Measurements from ENCODE around the gene SH3PXD2B.
"Not testable (repeated sequence)": the region's sequence is repeated elsewhere in the genome, so short reads cannot be mapped to it uniquely, and the experiment has no call there.

Gene SH3PXD2B

DNA sequence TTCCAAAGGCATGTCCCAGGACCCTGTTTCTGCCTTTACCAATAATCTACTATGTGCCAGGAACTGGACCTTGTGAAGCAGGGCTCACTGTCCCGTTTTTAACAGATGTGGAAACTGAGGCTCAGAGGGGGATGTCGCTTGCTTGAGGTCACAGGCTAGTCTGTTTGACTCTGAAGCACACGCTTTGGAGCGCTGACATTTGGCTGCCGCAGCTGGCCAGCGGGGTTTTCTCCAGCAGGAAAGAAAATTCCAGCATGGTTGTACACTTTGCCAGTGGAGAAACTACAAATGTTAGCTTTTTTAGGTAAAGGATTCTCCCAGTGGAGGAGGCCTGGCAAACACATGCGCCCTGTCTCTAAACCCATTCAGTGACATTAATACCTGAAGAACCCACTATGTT lies 50.5 kb downstream of the SH3PXD2B start:
- in situ Hi-C loops (cut with HindIII; ENCODE audit: low sequenced_read_pairs), result no loop called here

DNA sequence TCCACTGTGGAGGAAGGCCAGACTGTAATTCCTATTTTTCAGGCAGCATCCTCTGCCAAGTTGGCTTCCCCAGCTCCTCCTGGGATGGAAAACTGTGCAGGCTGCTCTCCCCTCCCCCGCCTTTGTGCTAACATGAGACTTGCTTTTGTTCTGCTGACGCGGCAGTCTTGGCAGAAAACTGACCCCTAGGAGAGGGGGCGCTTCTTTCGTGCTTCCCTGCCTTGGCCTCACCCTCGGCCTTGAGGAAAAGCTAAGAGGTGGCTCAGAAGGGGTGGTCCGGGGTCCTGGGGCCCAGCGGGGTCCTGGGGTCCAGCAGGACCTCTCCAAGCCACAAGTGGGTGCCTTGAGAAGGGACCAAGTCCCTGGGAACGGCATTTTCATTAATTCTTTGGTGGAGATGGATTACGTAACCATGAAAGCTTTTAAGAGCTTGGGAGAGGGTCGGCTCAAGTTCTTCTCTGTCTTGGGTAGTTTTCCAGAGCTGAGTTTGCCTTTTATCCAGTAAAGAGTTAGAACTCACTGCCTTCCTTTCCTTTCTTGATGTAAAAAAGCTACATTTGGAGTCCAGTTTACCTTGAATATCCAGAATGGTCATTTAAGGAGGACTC lies 51.0 kb downstream of the SH3PXD2B start:
- in situ Hi-C loops (cut with HindIII; ENCODE audit: low sequenced_read_pairs), result no loop called here

- in situ Hi-C loops (cut with HindIII; ENCODE audit: low sequenced_read_pairs), result no loop called here
These were observed 51.7 kb downstream of the SH3PXD2B start for GRCh38 chr5:172402531-172403188.

DNA sequence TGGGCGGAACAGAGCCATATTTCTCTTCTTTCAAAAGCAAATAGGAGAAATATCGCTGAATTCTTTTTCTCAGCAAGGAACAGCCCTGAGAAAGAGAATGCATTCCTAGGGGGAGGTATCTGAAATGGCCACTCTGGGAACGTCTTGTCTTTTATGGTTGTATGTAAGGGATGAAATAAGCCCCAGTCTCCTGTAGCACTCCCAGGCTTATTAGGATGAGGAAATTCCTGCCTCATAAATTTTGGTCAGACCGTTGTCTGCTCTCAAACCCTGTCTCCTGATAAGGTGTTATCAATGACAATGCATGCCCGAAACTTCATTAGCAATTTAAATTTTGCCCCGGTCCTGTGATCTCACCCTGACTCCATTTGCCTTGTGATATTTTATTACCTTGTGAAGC lies 52.3 kb downstream of the SH3PXD2B start:
- in situ Hi-C loops (cut with HindIII; ENCODE audit: low sequenced_read_pairs), result not testable (repeated sequence)

GRCh38 chr5:172399826-172400225 lies 54.5 kb downstream of the SH3PXD2B start:
- in situ Hi-C loops (cut with HindIII; ENCODE audit: low sequenced_read_pairs), result no loop called here

GRCh38 chr5:172399336-172399735 lies 55.0 kb downstream of the SH3PXD2B start:
- in situ Hi-C loops (cut with HindIII; ENCODE audit: low sequenced_read_pairs), result no loop called here

- in situ Hi-C loops (cut with HindIII; ENCODE audit: low sequenced_read_pairs), result not testable (repeated sequence)
These were observed 55.7 kb downstream of the SH3PXD2B start for GRCh38 chr5:172398645-172399044.

- in situ Hi-C loops (cut with HindIII; ENCODE audit: low sequenced_read_pairs), result not testable (repeated sequence)
These were observed 57.3 kb downstream of the SH3PXD2B start for GRCh38 chr5:172396994-172397393.

GRCh38 chr5:172396220-172396619 lies 58.1 kb downstream of the SH3PXD2B start:
- in situ Hi-C loops (cut with HindIII; ENCODE audit: low sequenced_read_pairs), result no loop called here

DNA sequence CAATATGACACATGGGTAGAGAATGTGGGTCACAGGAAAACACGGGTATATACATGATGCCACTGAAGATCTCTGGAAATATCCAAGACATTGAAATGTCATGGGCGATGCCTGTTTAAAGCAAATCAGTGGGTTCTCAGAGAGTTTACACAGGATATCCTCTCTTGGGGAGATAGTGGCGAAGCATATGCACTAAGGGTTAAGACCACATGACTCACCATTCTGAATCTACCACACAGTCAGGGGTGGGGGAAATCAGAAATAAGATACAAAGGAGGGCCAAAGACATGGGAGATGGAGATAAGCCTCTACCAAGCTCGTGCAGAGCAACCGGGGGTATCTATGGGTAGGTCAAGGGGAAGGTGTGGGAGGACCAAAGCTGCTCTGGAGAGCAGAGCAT lies 58.8 kb downstream of the SH3PXD2B start:
- in situ Hi-C loops (cut with HindIII; ENCODE audit: low sequenced_read_pairs), result no loop called here

DNA sequence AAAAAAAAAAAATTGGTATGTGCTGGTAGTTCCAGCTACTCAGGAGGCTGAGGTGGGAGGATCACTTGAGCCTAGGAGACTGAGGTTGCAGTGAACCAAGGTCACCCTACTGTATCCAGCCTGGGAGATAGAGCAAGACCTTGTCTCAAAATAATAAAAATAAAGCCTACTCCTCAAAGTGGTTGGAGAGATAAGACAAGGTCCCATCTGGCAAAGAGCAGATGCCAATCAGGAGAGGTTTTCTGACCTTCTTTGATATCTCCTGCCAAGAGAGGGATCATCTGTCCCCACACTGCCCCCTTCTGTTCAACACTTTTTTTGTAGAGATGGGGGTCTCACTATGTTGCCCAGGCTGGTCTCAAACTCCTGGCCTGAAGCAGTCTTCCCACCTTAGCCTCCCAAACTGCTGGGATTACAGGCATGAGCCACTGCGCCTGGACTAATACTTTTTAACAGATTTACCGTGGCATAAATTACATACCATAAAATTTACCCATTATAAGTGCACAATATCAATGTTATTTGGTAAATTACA lies 64.7 kb downstream of the SH3PXD2B start:
- in situ Hi-C loops (cut with HindIII; ENCODE audit: low sequenced_read_pairs), result no loop called here

GRCh38 chr5:172388246-172388733 lies 66.0 kb downstream of the SH3PXD2B start:
- in situ Hi-C loops (cut with HindIII; ENCODE audit: low sequenced_read_pairs), result no loop called here

DNA sequence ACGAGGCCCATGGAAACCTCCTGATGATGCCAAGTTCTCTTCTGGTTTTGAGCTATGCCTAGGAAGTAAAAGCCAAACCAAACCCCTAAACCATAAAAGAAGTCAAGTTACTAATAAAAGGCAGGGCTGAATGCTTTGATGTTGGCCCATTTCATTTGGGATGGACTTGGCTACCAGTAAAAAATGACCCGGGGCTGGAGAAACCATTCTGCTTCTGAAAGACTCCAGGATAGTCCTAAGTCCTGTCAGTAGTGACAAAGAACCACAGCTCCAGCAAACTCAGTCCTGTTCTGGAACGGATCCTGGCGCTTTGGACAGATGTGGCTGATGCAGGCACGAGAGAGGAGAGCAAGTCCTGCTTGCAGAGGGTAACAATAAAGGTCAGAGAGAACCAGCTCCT lies 68.6 kb downstream of the SH3PXD2B start:
- in situ Hi-C loops (cut with HindIII; ENCODE audit: low sequenced_read_pairs), result no loop called here

DNA sequence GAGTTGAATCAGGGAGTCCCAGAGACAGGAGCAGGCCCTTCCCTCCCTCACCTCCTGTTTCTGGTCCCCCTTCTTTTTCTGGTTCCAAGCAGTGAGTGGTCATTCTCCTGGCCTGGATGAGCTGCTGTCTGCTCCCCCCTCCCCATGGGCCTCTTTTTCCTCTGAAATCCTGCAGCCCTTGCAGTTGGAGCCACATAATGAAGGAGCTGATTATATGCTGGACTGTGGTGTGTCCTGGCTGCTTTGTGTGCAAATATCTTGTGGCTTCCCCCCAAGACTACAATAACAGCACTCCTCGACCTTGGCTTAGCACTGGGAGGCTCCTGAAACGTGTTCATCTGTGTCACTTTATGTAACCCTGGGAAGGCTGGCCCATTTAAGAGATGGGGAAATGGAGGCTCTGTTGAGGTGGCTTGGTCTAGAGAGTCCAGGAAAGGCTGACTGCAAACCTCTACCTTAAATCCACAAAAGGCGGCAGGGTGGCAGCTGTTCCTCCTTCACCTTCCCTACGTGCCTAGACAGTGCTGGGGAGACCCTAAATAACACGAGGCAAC lies 69.2 kb downstream of the SH3PXD2B start:
- in situ Hi-C loops (cut with HindIII; ENCODE audit: low sequenced_read_pairs), result no loop called here

GRCh38 chr5:172383191-172383802 lies 71.0 kb downstream of the SH3PXD2B start:
- in situ Hi-C loops (cut with HindIII; ENCODE audit: low sequenced_read_pairs), result no loop called here

DNA sequence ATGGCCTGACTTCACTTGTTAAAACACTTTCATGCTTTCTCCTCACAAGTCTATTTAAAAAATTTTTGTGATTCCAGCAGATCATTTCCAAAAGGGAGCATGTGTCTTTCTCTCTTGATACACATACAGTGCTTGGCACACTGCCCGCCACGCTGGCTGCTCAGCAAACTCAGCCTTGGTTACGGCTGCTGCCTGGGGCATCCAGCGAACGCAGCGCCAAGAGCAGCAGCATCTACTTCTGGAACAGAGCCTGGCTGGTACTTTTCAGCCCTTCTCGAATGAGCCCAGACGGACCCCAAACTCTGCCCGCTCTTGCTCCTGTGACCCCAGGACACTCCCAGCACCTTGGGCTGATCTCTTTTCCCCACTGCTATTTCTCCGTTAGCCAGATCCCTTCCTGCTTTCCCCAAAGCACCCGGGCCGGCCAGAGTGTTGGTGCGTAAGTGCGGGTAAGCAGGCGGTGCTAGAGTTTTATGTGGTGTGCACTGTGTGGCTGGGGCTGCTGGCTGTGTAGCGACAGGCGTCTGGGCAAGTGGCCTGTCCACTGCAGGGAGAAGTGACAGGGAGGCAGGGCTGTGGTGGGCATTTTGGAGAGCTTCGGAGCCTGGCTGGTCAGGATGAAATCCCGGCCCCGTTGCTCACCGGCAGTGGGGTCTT lies 73.2 kb downstream of the SH3PXD2B start:
- in situ Hi-C loops (cut with HindIII; ENCODE audit: low sequenced_read_pairs), result no loop called here

DNA sequence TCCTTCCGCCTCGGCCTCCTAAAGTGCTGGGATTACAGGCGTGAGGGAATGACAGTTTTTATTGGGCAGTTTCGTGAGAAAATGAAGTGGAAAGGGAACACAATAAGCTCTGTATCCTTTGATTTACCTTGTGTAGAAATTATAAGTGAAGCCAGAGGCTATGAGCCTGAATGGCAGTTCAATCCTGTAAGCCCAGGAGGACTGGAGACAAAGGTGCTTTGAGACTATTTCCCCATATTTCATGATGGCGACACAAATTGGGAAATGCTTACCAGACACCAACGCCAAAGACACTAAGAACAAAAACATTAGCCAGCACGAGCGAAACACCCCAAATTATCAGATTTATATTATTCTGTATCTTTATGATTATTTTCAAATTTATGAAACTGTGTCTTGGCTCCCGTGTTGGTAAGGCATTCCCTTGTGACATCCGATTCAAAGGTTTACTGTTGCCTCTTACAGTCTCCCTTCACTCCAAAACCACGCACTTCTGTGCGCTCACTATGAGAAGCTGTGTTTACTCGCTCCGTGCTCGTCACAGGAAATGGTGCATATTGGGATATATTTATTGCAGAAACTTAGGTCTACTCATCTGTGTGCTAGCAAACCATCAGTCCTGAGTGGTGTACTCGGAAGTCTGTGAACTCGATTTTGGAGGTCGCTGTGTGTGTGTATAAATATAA lies 73.9 kb downstream of the SH3PXD2B start:
- in situ Hi-C loops (cut with HindIII; ENCODE audit: low sequenced_read_pairs), result no loop called here

- in situ Hi-C loops (cut with HindIII; ENCODE audit: low sequenced_read_pairs), result no loop called here
These were observed 74.8 kb downstream of the SH3PXD2B start for GRCh38 chr5:172379481-172379880.

DNA sequence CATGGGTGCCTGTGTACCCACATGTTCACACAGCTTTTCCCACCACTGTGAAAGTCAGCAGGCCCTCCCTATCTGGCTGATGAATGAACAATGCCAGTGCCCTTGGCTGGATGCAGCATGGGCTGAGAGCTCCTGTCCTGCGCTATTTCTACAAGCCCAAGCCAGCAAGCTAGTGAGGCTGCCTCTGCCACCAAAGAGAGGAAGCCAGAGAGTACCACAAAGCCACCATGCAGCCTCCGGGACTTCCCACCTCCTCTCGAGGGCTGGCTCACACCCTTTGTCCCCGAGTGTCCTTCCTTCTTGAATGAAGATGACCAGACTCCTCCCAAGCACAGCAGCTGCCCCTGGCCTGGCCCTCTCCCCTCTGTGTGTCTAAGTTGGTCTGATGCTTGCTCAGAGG lies 76.5 kb downstream of the SH3PXD2B start:
- in situ Hi-C loops (cut with HindIII; ENCODE audit: low sequenced_read_pairs), result no loop called here

- in situ Hi-C loops (cut with HindIII; ENCODE audit: low sequenced_read_pairs), result no loop called here
These were observed 76.9 kb downstream of the SH3PXD2B start for GRCh38 chr5:172377438-172377837.

GRCh38 chr5:172374783-172375182 lies 79.5 kb downstream of the SH3PXD2B start:
- in situ Hi-C loops (cut with HindIII; ENCODE audit: low sequenced_read_pairs), result no loop called here
